Right lobe of liver (tissue), 6 donors: ENCODE measurements around the gene PRKN. TPM values are rescaled to one million over a fixed set of nuclear protein-coding genes. Genes with fewer than 3 reads are reported as not detected.

Experiments used
- ATAC-seq, 4 donors: fragments of 200-7000 bp; cut with Tn5 transposase; one replicate each; pipeline ENCODE4 v1.9.1; 2020; ENCODE audit warnings: mild to moderate bottlenecking in 4 of 4, moderate library complexity in 4 of 4
- DNase-seq, 3 donors: peaks; one replicate each; pipeline ENCODE4 v3.0.0-alpha.2; 2020
- H3K27ac ChIP-seq, 3 donors: fragments of 200-600 bp; one replicate each; pipeline ENCODE4 v1.8.0; 2022
- H3K27me3 ChIP-seq, 2 donors: fragments of 200-600 bp; one replicate each; pipeline ENCODE4 v1.8.0; 2022
- H3K36me3 ChIP-seq, 4 donors: fragments of 200-600 bp; sonication (generic) in 1 of 4; one replicate each; pipeline versions ENCODE4 v1.5.1 to v1.8.0; 2017 to 2022; ENCODE audit warnings: control low read depth in 1 of 4
- H3K4me1 ChIP-seq, 4 donors: fragments of 200-600 bp; sonication (generic) in 1 of 4; one replicate each; pipeline versions ENCODE4 v1.5.1 to v1.8.0; 2017 to 2022; ENCODE audit warnings: control low read depth in 1 of 4
- H3K4me3 ChIP-seq, 3 donors: fragments of 200-600 bp; one replicate each; pipeline ENCODE4 v1.8.0; 2022
- H3K9me3 ChIP-seq, 4 donors: fragments of 200-600 bp; sonication (generic) in 1 of 4; one replicate each; pipeline versions ENCODE4 v1.5.1 to v1.8.0; 2017 to 2022; ENCODE audit warnings: control low read depth in 1 of 4
- CTCF ChIP-seq, 4 donors: fragments of 200-600 bp in 3 of 4; fragments of 450-650 bp in 1 of 4; IDR thresholded peaks; one replicate each; pipeline versions ENCODE4 v1.5.1 to v1.8.0; 2016 to 2022; ENCODE audit warnings: antibody characterized with exemption in 4 of 4, mild to moderate bottlenecking in 2 of 4
- POLR2A ChIP-seq: fragments of 450-650 bp; IDR thresholded peaks from one replicate; pipeline ENCODE4 v1.6.1; 2017; ENCODE audit warnings: antibody characterized with exemption, mild to moderate bottlenecking
- WGBS: methylation state at CpG from one replicate; pipeline ENCODE4 v1.1.6; 2018; ENCODE audit warnings: low coverage, low lambda C conversion rate; ENCODE audit not compliant: insufficient coverage; ENCODE audit errors: missing lambda C conversion rate; 5-methylcytosine and 5-hydroxymethylcytosine counted together
- intact Hi-C, 2 donors: fragments of 100-400 bp; cut with DNase I; formaldehyde crosslinking; loops; one replicate each; pipeline versions ENCODE4 v1.11.2 to v1.14.1; 2022
- total RNA-seq, 6 experiments: library from RNA; depleted of rRNA in 2 of 6; stranded (reverse); fragments of >200 nt in 2 of 6; fragmentation: NEBNext Ultra II Directional in 3 of 6; extraction: Animal tissue kit (Norgen Biotek cat#: 25700) in 3 of 6; gene quantifications; one replicate each; pipeline versions ENCODE4 v1.1.0 to v1.2.4, GENCODE V29; 2016 to 2023
- donor health status: DM: no; HTN: yes; CAD: no.
- donor health status: DM: no; HTN: no; CAD: no.
- donor health status: DM: no; HTN: no; CAD: no.
- donor health status: DM: no; HTN: yes; CAD: no.
- donor health status: DM: no; HTN: yes; CAD: no.

The PRKN gene
- total RNA-seq, 6 experiments from 2014 or later = 1.1 to 3.7 (median 2.2) TPM

- H3K36me3 ChIP-seq = no peaks in the 10 kb centered on the region
- no peaks in the 10 kb centered on the region for H3K4me1 ChIP-seq
- ATAC-seq (no peak), DNase-seq (no peak)
- intact Hi-C loops = no loop called here
- no peaks in the 10 kb centered on the region for H3K27me3 ChIP-seq
- no peak overlapping the region for H3K4me3 ChIP-seq
- no peaks in the 10 kb centered on the region for H3K9me3 ChIP-seq
- no peak overlapping the region for H3K27ac ChIP-seq
- TF ChIP-seq POLR2A (no peak), CTCF (IDR thresholded peaks at IDR 0.05) (no peak)
- 78% methylated on average over 5 of the region's 5 CpGs for WGBS
Observed at GRCh38 chr6:161522276-161522675, 1205.3 kb downstream of the PRKN start.

DNA sequence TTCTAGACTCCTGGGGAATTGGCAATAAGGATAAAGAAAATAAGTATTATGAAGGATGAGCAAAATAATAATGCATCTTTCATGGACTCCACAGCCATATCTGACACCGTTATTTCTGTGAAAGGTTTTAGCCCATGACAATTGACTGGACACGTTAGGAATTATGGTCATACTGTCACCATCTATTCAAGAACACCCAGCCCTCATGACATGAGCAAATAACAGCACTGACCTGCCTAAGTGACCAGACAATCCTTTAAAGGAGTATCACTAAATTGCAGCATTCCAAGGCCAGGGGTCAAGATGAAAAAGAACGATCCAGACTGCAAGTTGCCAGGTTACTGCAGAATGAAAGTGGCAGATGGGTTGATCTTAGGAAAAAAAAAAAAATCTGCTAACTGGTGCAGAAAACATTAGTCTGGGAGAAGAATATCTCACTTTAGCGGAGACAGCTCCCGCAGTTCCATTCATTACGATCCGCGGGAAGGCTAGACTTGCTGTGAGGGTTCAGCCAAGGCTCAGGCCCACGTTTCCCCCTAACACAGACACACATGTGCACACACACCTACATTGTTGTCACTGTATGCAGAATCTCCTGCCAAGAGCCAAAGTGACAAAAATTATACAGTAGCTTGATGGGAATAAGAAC, 1216.0 kb downstream of the PRKN start:
- Histone ChIP-seq H3K36me3 (no peaks in the 10 kb centered on the region), H3K9me3 (no peaks in the 10 kb centered on the region), H3K27ac (no peak overlapping the region), H3K4me3 (no peak overlapping the region), H3K27me3 (no peaks in the 10 kb centered on the region), H3K4me1 (no peaks in the 10 kb centered on the region)
- no peak for DNase-seq
- intact Hi-C loops = no loop called here
- no peak for ATAC-seq
- TF ChIP-seq POLR2A = no peak
- TF ChIP-seq CTCF (IDR thresholded peaks at IDR 0.05) = no peak
- 60% methylated on average over 8 of the region's 9 CpGs for WGBS

DNA sequence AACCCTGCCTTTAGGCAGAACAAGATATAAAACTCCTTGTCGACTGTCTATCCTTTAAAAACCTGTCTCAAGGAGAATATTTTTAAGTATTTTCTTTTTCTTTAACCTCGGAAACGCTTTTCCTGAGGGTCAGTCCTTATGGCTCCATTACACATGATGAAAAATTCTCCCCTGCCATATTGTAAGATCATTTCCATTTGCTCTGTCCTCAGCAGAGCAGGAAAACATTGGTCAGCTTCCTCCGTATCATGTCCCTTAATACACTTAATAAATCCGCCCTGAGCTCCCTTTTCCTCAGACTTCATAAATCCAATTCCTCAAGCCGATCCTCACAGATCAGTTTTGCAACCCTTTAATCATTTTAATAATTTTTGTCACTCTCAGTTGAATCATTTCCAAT, 1219.2 kb downstream of the PRKN start:
- Histone ChIP-seq H3K9me3 (no peaks in the 10 kb centered on the region), H3K36me3 (no peaks in the 10 kb centered on the region), H3K4me3 (no peak overlapping the region), H3K4me1 (no peaks in the 10 kb centered on the region), H3K27ac (no peak overlapping the region), H3K27me3 (no peaks in the 10 kb centered on the region)
- TF ChIP-seq CTCF (IDR thresholded peaks at IDR 0.05) (no peak), POLR2A (no peak)
- intact Hi-C loops = no loop called here
- 75% methylated on average over 6 of the region's 6 CpGs for WGBS
- no peak for DNase-seq
- ATAC-seq = no peak

DNA sequence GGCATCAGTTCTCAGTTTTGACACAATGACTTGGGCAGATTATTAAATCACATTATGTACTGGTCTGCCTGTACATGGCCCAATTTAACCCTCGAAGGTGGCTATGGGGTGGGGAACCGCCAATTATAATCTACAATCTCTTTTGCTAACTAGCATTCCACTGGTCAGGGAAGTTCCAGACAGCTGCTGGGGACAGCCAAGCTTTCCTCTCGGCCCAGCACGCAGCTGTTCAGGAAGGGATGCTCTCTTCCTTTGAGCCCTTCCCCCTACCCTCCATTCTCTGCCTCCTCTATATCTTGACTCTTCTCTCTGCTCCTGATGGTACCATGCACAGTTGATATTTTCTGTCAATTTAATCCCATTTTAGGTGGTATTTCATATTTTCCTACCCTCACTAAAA, 1220.2 kb downstream of the PRKN start:
- no peak for TF ChIP-seq CTCF (IDR thresholded peaks at IDR 0.05)
- no peak for TF ChIP-seq POLR2A
- Histone ChIP-seq H3K4me1 (no peaks in the 10 kb centered on the region), H3K27ac (no peak overlapping the region), H3K36me3 (no peaks in the 10 kb centered on the region), H3K9me3 (no peaks in the 10 kb centered on the region), H3K27me3 (no peaks in the 10 kb centered on the region), H3K4me3 (no peak overlapping the region)
- 52% methylated on average over 4 of the region's 4 CpGs for WGBS
- DNase-seq = no peak
- ATAC-seq = no peak
- intact Hi-C loops = no loop called here

GRCh38 chr6:161503570-161503969, 1224.0 kb downstream of the PRKN start:
- no peak for ATAC-seq
- Histone ChIP-seq H3K27ac (no peak overlapping the region), H3K4me1 (no peaks in the 10 kb centered on the region), H3K27me3 (no peaks in the 10 kb centered on the region), H3K36me3 (no peaks in the 10 kb centered on the region), H3K4me3 (no peak overlapping the region), H3K9me3 (no peaks in the 10 kb centered on the region)
- DNase-seq = no peak
- intact Hi-C loops = no loop called here
- 25% methylated on average over 3 of the region's 4 CpGs for WGBS
- TF ChIP-seq POLR2A (no peak), CTCF (IDR thresholded peaks at IDR 0.05) (no peak)
